Cardiac septum (tissue), 1 donor: Measurements from ENCODE around the gene CARD6. TPM values are rescaled to one million over a fixed set of nuclear protein-coding genes. Genes with fewer than 3 reads are reported as not detected.

Source experiments
- total RNA-seq: library from RNA; stranded (reverse); fragmentation: NEBNext Ultra II Directional; extraction: Animal tissue kit (Norgen Biotek cat#: 25700); gene quantifications from one replicate; pipeline ENCODE4 v1.2.1, GENCODE V29; 2021
- donor health status: DM: no; HTN: no; CAD: no.

CARD6 gene
- total RNA-seq, 1 donor from 2014 or later, result 6.2 TPM

Other genes with a start within 250 kb of the CARD6 start
- gene PTGER4, start 161.5 kb upstream of the CARD6 start, total RNA-seq, result 6.1 TPM
- gene TTC33, start 85.4 kb upstream of the CARD6 start, total RNA-seq, result 19.1 TPM
- 50.5 TPM for gene PRKAA1, start 43.0 kb upstream of the CARD6 start, total RNA-seq
- gene RPL37, start 6.1 kb upstream of the CARD6 start, total RNA-seq, result 510 TPM
- gene C7, start 68.1 kb downstream of the CARD6 start, total RNA-seq, result 84.1 TPM
- gene MROH2B, start 230.0 kb downstream of the CARD6 start, total RNA-seq, result not detected